ENCODE results near the gene SMIM5. TPM values are rescaled to one million over a fixed set of nuclear protein-coding genes. Genes with fewer than 3 reads are reported as not detected.

The SMIM5 gene
- 1 to 10 TPM; 1.9 to 7.3 (median 3.3) TPM for total RNA-seq

GRCh38 chr17:75632863-75633485, at the start of gene SMIM5:
Gene SMIM5 (plus strand): TSS chr17:75633434. CDS start chr17:75640202, 6,768 bp downstream.
- Histone ChIP-seq H3K4me1 (peaks cover 22 to 39% (median 33%) of the 10 kb centered on the region in 4 donors), H3K4me3 (peak within 1 kb of the TSS in 3 of 4 donors; percentile 11 to 32 (median 11)), H3K27me3 (no peaks in the 10 kb centered on the region), H3K9me3 (no peaks in the 10 kb centered on the region), H3K27ac (peak within 1 kb of the TSS; percentile 82 to 85 (median 82)), H3K36me3 (peaks cover 0 to 21% (median 9%) of the 10 kb centered on the region in 4 donors)
- DNase-seq (peak; percentile 87 to 97), ATAC-seq (ENCODE audit: low FRiP score in 2 of 2) (peak; percentile 91 to 92)
- TF ChIP-seq CTCF (IDR thresholded peaks at IDR 0.05), result peak; percentile 90 to 95 (median 92)
- no peak for TF ChIP-seq POLR2AphosphoS5 (IDR thresholded peaks at IDR 0.05)
- TF ChIP-seq POLR2A (IDR thresholded peaks at IDR 0.05), result peak in 1 of 4 donors; percentile 25
- WGBS, 2 donors, result 15 to 23% methylated on average over 11 to 13 of the region's 19 CpGs

- H3K4me1 ChIP-seq, result peaks cover 12 to 27% (median 12%) of the 10 kb centered on the region in 4 donors
- H3K9me3 ChIP-seq, result no peaks in the 10 kb centered on the region
- no peaks in the 10 kb centered on the region for H3K27me3 ChIP-seq
- no peak for DNase-seq
- H3K36me3 ChIP-seq, result no peaks in the 10 kb centered on the region
- H3K27ac ChIP-seq, result no peak overlapping the region
- 91% methylated on average over 7 of the region's 7 CpGs; no CpG with 5 or more reads in 1 of the 2 donors for WGBS, 2 donors
- ATAC-seq (ENCODE audit: low FRiP score in 2 of 2), result no peak
- no peak for TF ChIP-seq POLR2AphosphoS5 (IDR thresholded peaks at IDR 0.05)
- no peak for TF ChIP-seq POLR2A (IDR thresholded peaks at IDR 0.05)
- TF ChIP-seq CTCF (IDR thresholded peaks at IDR 0.05), result no peak
- TF ChIP-seq EP300 (IDR thresholded peaks at IDR 0.05), result no peak
- H3K4me3 ChIP-seq, result no peak overlapping the region
Measured at GRCh38 chr17:75584849-75585175, 48.4 kb upstream of the SMIM5 start.

GRCh38 chr17:75587675-75588595, 45.3 kb upstream of the SMIM5 start, which contains the start of gene MYO15B:
Gene MYO15B (plus strand): TSS chr17:75587800. CDS start chr17:75588058, 258 bp downstream.
- peak within 1 kb of the TSS; percentile 61 to 82 (median 62) for H3K4me3 ChIP-seq
- no peaks in the 10 kb centered on the region for H3K9me3 ChIP-seq
- no peak for TF ChIP-seq EP300 (IDR thresholded peaks at IDR 0.05)
- TF ChIP-seq CTCF (IDR thresholded peaks at IDR 0.05), result peak; percentile 37 to 82 (median 55)
- peak in 2 of 4 donors; percentile 31 to 33 for TF ChIP-seq POLR2A (IDR thresholded peaks at IDR 0.05)
- TF ChIP-seq POLR2AphosphoS5 (IDR thresholded peaks at IDR 0.05), result peak; percentile 14 to 47
- WGBS, 2 donors, result 3 to 5% methylated on average over 27 to 58 of the region's 82 CpGs
- DNase-seq (peak; percentile 64 to 95), ATAC-seq (ENCODE audit: low FRiP score in 2 of 2) (peak; percentile 41 to 67)
- H3K36me3 ChIP-seq, result peaks cover 0 to 19% (median 4%) of the 10 kb centered on the region in 4 donors
- H3K27ac ChIP-seq, result peak within 1 kb of the TSS; percentile 95 to 99 (median 96)
- H3K27me3 ChIP-seq, result no peaks in the 10 kb centered on the region
- peaks cover 14 to 33% (median 17%) of the 10 kb centered on the region in 4 donors for H3K4me1 ChIP-seq

GRCh38 chr17:75588596-75589011, 44.6 kb upstream of the SMIM5 start:
- H3K4me1 ChIP-seq, result peaks cover 14 to 33% (median 17%) of the 10 kb centered on the region in 4 donors
- TF ChIP-seq POLR2AphosphoS5 (IDR thresholded peaks at IDR 0.05), result no peak
- no peak for TF ChIP-seq POLR2A (IDR thresholded peaks at IDR 0.05)
- no peak for TF ChIP-seq CTCF (IDR thresholded peaks at IDR 0.05)
- TF ChIP-seq EP300 (IDR thresholded peaks at IDR 0.05), result no peak
- H3K36me3 ChIP-seq, result peaks cover 0 to 19% (median 4%) of the 10 kb centered on the region in 4 donors
- DNase-seq (peak in 1 of 2 donors; percentile 30), ATAC-seq (ENCODE audit: low FRiP score in 2 of 2) (peak in 1 of 2 donors; percentile 43)
- no peaks in the 10 kb centered on the region for H3K9me3 ChIP-seq
- H3K27me3 ChIP-seq, result no peaks in the 10 kb centered on the region
- peak overlapping the region; percentile 95 to 99 (median 96) for H3K27ac ChIP-seq
- 8% methylated on average over 20 of the region's 49 CpGs; no CpG with 5 or more reads in 1 of the 2 donors for WGBS, 2 donors
- H3K4me3 ChIP-seq, result peak overlapping the region; percentile 61 to 82 (median 62)
